Activated naive CD8-positive, alpha-beta T cell treated with anti-CD3 and anti-CD28 coated beads for 36 hours (primary cell): ENCODE results near the gene HES5. TPM values are rescaled to one million over a fixed set of nuclear protein-coding genes. Genes with fewer than 3 reads are reported as not detected.

Source experiments
- DNase-seq: peaks from one replicate; pipeline ENCODE4 v3.0.0; 2021
- H3K27ac Mint-ChIP-seq: one replicate; pipeline ENCODE4 v1.8.0; 2022; ENCODE audit warnings: mild to moderate bottlenecking, moderate library complexity, mixed read lengths
- H3K27me3 Mint-ChIP-seq: one replicate; pipeline ENCODE4 v1.8.0; 2022; ENCODE audit warnings: mild to moderate bottlenecking, mixed read lengths
- H3K36me3 Mint-ChIP-seq: one replicate; pipeline ENCODE4 v1.8.0; 2021; ENCODE audit warnings: mild to moderate bottlenecking, mixed read lengths
- H3K4me1 Mint-ChIP-seq: one replicate; pipeline ENCODE4 v1.8.0; 2021; ENCODE audit warnings: mixed read lengths
- H3K4me3 Mint-ChIP-seq: one replicate; pipeline ENCODE4 v1.8.0; 2022; ENCODE audit warnings: mild to moderate bottlenecking, moderate library complexity, mixed read lengths
- H3K9me3 Mint-ChIP-seq: one replicate; pipeline ENCODE4 v1.8.0; 2022; ENCODE audit warnings: mixed read lengths
- total RNA-seq, 2 experiments: library from RNA; stranded (reverse); gene quantifications; one replicate each; pipeline ENCODE4 v1.2.3, GENCODE V29; 2021

Gene HES5
- total RNA-seq, 2 experiments from 2014 or later, result 0.28 TPM; not detected in 1

GRCh38 chr1:2564815-2565374 is 34.8 kb upstream of the HES5 start:
- Mint-ChIP-seq H3K4me3 (no peak overlapping the region), H3K27ac (no peak overlapping the region), H3K4me1 (peaks cover 2% of the 10 kb centered on the region), H3K27me3 (no peaks in the 10 kb centered on the region), H3K9me3 (no peaks in the 10 kb centered on the region), H3K36me3 (peaks cover 3% of the 10 kb centered on the region)
- DNase-seq, result no peak

DNA sequence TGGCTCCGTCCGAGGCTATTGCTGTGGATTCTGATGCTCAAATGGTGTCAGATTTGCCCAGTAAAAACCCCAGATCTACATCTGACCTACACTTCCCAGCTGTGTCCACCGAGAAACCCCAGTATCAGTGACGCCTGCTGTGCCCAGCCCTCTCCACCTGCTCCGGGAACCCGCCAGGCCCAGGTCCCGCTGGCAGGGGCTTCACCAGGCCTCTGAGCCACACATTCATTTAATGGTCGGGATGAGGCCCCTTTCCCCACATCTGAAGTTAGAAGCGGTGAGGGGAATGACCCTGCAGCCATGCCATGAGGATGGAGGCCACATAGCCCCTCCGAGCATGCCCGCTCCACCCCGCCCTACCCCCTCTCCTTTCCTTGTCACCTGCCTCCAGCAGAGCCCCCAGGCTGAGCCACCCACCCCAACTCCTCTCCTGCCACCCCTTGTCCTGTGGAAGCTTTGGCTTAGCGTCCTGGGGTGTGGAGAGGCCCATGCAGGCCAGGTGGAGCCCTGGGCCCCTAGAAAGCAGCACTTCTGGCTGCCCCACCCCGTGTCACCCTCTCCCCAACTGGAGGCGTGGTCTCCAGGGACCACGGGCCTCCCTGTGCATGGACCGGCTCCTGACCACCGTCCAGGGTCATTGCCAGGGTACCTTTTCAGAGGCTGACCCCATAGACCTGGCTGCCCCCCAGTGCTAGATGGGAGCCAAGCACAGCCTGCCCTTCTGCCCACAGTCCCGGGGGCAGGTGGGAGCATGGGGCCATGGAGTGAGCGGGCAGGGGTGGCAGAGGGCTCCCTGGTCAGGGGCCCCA is 34.1 kb upstream of the HES5 start:
- Mint-ChIP-seq H3K4me1 (peaks cover 2% of the 10 kb centered on the region), H3K36me3 (peaks cover 3% of the 10 kb centered on the region), H3K4me3 (no peak overlapping the region), H3K9me3 (no peaks in the 10 kb centered on the region), H3K27me3 (no peaks in the 10 kb centered on the region), H3K27ac (peak overlapping the region; percentile 51)
- DNase-seq, result no peak

GRCh38 chr1:2563205-2563604 is 33.1 kb upstream of the HES5 start:
- Mint-ChIP-seq H3K27me3 (no peaks in the 10 kb centered on the region), H3K4me1 (peaks cover 7% of the 10 kb centered on the region), H3K4me3 (no peak overlapping the region), H3K9me3 (no peaks in the 10 kb centered on the region), H3K27ac (peak overlapping the region; percentile 51), H3K36me3 (peaks cover 6% of the 10 kb centered on the region)
- no peak for DNase-seq

GRCh38 chr1:2561898-2562895 is 32.1 kb upstream of the HES5 start:
- Mint-ChIP-seq H3K27ac (no peak overlapping the region), H3K4me3 (no peak overlapping the region), H3K4me1 (peaks cover 11% of the 10 kb centered on the region), H3K9me3 (no peaks in the 10 kb centered on the region), H3K36me3 (peaks cover 8% of the 10 kb centered on the region), H3K27me3 (no peaks in the 10 kb centered on the region)
- no peak for DNase-seq

DNA sequence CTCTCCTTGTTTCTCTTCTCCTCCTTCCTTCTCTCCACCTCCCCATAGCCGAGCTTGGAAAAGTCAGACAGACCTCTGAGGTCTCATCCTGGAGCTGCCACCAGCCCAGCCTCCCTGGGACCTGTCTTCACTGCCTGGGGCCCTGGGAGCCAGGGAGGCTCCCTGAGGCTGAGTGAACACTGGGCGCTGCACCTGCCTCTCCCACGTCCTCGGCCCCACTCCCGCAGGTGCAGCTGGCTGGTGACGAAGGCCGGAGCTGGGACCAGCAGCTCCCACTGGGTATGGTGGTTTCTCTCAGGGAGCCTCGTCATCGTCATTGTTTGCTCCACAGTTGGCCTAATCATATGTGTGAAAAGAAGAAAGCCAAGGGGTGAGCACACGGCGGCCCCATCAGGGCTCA is 31.4 kb upstream of the HES5 start:
- peaks cover 13% of the 10 kb centered on the region for H3K4me1 Mint-ChIP-seq
- peaks cover 10% of the 10 kb centered on the region for H3K36me3 Mint-ChIP-seq
- no peak overlapping the region for H3K4me3 Mint-ChIP-seq
- no peaks in the 10 kb centered on the region for H3K27me3 Mint-ChIP-seq
- no peaks in the 10 kb centered on the region for H3K9me3 Mint-ChIP-seq
- no peak for DNase-seq
- no peak overlapping the region for H3K27ac Mint-ChIP-seq

- Mint-ChIP-seq H3K4me1 (peaks cover 16% of the 10 kb centered on the region), H3K27me3 (no peaks in the 10 kb centered on the region), H3K27ac (no peak overlapping the region), H3K9me3 (no peaks in the 10 kb centered on the region), H3K4me3 (no peak overlapping the region), H3K36me3 (peaks cover 10% of the 10 kb centered on the region)
- DNase-seq, result no peak
Observed at GRCh38 chr1:2560299-2561073, 30.4 kb upstream of the HES5 start.

- H3K36me3 Mint-ChIP-seq, result peaks cover 10% of the 10 kb centered on the region
- no peak for DNase-seq
- H3K4me1 Mint-ChIP-seq, result peaks cover 21% of the 10 kb centered on the region
- H3K4me3 Mint-ChIP-seq, result no peak overlapping the region
- no peaks in the 10 kb centered on the region for H3K9me3 Mint-ChIP-seq
- H3K27me3 Mint-ChIP-seq, result no peaks in the 10 kb centered on the region
- H3K27ac Mint-ChIP-seq, result no peak overlapping the region
Observed at GRCh38 chr1:2559509-2560298, 29.6 kb upstream of the HES5 start.

DNA sequence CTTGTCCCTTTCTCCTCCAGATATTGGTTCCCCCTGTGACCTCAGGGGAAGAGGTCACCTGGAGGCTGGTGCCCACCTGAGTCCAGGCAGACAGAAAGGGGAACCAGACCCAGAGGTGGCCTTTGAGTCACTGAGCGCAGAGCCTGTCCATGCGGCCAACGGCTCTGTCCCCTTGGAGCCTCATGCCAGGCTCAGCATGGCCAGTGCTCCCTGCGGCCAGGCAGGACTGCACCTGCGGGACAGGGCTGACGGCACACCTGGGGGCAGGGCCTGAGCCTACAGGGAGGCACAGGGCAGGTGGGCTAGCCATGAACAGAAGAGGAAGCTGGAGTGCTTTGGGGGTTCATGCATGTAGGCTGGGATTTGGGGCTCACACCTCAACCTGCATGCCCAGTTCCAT is 28.8 kb upstream of the HES5 start:
- H3K27me3 Mint-ChIP-seq, result no peaks in the 10 kb centered on the region
- peaks cover 24% of the 10 kb centered on the region for H3K4me1 Mint-ChIP-seq
- DNase-seq, result no peak
- H3K36me3 Mint-ChIP-seq, result peaks cover 10% of the 10 kb centered on the region
- H3K27ac Mint-ChIP-seq, result peak overlapping the region; percentile 56
- no peaks in the 10 kb centered on the region for H3K9me3 Mint-ChIP-seq
- no peak overlapping the region for H3K4me3 Mint-ChIP-seq

DNA sequence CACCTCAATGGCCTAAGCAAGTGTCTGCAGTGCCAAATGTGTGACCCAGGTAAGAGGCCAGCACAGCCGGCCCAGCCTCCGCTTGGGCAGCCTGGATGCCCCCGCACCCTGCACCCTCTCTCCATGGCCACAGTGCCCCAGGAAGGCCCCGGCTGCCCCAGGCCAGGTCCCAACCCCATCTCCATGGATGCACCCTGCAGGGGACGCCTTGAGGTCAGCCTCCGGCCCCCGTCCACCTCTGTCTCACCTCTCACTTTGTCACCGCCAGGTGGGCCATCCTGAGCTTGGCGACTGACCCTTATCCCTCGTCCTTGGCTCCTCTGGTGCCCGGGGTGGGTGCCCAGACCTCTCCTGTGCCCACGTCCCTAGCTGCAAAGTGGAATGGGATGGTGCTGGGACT is 28.4 kb upstream of the HES5 start:
- peaks cover 24% of the 10 kb centered on the region for H3K4me1 Mint-ChIP-seq
- no peaks in the 10 kb centered on the region for H3K27me3 Mint-ChIP-seq
- H3K36me3 Mint-ChIP-seq, result peaks cover 10% of the 10 kb centered on the region

DNA sequence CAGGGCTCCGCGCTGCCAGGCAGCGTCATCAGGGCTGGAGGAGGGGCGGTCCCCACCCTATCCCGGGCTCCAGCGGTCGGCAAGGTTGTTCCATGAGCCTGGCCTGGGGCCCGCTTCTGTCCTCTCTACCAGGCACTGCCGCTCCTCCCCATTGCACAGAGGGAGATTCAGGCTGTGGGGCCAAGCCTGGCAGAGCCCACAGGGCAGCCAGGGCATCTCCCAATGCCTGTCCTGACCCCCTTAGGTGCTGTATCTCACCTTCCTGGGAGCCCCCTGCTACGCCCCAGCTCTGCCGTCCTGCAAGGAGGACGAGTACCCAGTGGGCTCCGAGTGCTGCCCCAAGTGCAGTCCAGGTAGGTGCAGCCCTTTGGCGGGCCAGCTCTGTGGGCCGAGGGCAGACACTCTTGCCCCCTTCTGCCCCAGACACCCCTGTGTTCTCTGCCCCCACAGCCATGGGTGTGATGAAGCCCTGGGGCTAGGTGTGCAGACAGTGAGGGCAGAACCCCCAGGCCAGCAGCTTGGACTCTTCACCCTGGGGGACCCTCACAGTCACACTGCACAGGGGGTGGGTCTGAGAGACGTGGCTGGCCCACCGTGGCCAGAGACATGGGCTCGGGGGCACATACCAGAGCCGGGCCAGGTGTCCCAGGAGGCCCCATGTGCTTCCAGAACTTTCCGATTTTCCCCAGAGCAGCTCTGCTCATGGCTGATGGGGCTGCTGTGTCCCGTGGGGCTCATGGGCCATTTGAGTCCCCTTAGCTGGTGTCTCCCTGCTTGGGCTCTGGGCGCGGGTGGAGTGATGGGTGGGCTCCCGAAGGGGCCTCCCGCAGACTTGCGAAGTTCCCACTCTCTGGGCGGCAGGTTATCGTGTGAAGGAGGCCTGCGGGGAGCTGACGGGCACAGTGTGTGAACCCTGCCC is 27.7 kb upstream of the HES5 start:
- peaks cover 22% of the 10 kb centered on the region for H3K4me1 Mint-ChIP-seq
- peak overlapping the region; percentile 96 for H3K4me3 Mint-ChIP-seq
- no peak for DNase-seq
- no peaks in the 10 kb centered on the region for H3K9me3 Mint-ChIP-seq
- H3K36me3 Mint-ChIP-seq, result peaks cover 10% of the 10 kb centered on the region
- H3K27ac Mint-ChIP-seq, result peak overlapping the region; percentile 99
- no peaks in the 10 kb centered on the region for H3K27me3 Mint-ChIP-seq

More for the DNA sequence above, 28.4 kb upstream of the HES5 start:
- no peak for DNase-seq
- Mint-ChIP-seq H3K4me3 (peak overlapping the region; percentile 96), H3K9me3 (no peaks in the 10 kb centered on the region), H3K27ac (peak overlapping the region; percentile 56)

DNA sequence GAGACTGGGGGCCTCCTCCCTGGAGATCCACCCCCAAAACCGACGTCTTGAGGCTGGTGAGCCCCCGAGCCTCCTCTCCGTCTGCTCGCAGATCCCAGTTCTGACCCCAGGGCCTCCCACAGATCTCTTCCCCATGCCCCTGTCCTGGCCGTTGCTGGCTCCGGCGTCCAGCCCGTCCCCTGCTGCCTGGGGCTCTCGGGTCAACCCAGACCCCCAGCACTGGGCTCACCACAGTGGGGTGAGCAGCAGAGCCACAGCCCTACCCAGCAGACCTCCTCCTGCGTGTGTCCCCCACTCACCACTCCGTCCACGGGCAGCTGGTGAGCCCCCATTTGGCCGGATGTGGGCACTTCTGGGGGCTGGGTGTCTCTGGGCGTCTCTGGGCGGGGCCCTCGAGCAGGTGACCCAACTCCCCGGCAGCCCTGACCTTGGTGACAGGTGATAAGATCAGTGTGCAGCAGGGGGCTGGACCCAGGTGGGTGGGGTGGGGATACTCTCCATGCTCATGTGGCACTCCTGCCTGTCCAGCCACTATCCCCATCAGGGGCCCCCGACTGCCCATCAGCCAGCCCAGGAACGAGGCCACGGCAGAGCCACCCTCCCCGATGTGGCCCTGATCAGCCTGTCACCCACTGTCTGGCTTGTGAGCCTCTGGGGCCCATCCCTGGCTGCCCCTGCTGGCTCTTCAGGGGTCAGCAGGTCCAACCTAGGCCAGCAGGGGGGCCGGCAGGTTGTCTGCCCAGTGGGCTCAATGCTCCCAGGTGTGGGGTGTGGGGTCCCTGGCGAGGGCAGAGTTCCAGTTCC is 26.8 kb upstream of the HES5 start:
- Mint-ChIP-seq H3K9me3 (no peaks in the 10 kb centered on the region), H3K4me1 (peaks cover 22% of the 10 kb centered on the region), H3K27ac (peak overlapping the region; percentile 99), H3K4me3 (peak overlapping the region; percentile 96), H3K36me3 (peaks cover 10% of the 10 kb centered on the region), H3K27me3 (no peaks in the 10 kb centered on the region)
- DNase-seq, result peak; percentile 52

DNA sequence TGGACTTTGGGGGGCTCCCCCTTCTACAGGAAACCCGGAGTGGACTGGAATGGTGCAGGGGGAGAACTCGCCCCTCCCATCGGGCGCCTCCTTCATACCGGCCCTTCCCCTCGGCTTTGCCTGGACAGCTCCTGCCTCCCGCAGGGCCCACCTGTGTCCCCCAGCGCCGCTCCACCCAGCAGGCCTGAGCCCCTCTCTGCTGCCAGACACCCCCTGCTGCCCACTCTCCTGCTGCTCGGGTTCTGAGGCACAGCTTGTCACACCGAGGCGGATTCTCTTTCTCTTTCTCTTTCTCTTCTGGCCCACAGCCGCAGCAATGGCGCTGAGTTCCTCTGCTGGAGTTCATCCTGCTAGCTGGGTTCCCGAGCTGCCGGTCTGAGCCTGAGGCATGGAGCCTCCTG is 26.2 kb upstream of the HES5 start, which contains the start of gene TNFRSF14:
Gene TNFRSF14 (plus strand): TSS at position 95 of the 401 bp plus-strand sequence. CDS start 294 bp downstream, at position 389.
- DNase-seq, result peak; percentile 82
- Mint-ChIP-seq H3K4me3 (peak within 1 kb of the TSS; percentile 96), H3K9me3 (no peaks in the 10 kb centered on the region), H3K27me3 (no peaks in the 10 kb centered on the region), H3K27ac (peak within 1 kb of the TSS; percentile 99), H3K36me3 (peaks cover 8% of the 10 kb centered on the region), H3K4me1 (peaks cover 22% of the 10 kb centered on the region)
